Neuron (in vitro differentiated cells): ENCODE measurements around the gene ANKS3.

Experiments used
- H2AFZ ChIP-seq: one replicate; pipeline ENCODE4 v1.6.1; 2013; ENCODE audit warnings: low read depth, mild to moderate bottlenecking, inconsistent platforms, low read length, moderate library complexity
- H3K27me3 ChIP-seq: one replicate; pipeline ENCODE4 v1.6.1; 2013; ENCODE audit warnings: low read length; ENCODE audit not compliant: insufficient read depth
- H3K36me3 ChIP-seq: one replicate; pipeline ENCODE4 v1.6.1; 2013; ENCODE audit warnings: low read length; ENCODE audit not compliant: insufficient read depth
- H3K4me1 ChIP-seq: one replicate; pipeline ENCODE4 v1.6.1; 2013; ENCODE audit warnings: low read length; ENCODE audit not compliant: insufficient read depth
- H3K4me3 ChIP-seq: 2 replicates; pipeline ENCODE4 v1.5.1; 2013; ENCODE audit warnings: mild to moderate bottlenecking, low read length, moderate library complexity
- H3K9me3 ChIP-seq: one replicate; pipeline ENCODE4 v1.6.1; 2013; ENCODE audit warnings: low read length

ANKS3 gene

GRCh38 chr16:4767872-4768548, 33.9 kb upstream of the ANKS3 start:
- H3K27me3 ChIP-seq = no peaks in the 10 kb centered on the region
- peak overlapping the region; percentile 50 for H2AFZ ChIP-seq
- H3K4me3 ChIP-seq = peak overlapping the region; percentile 41
- H3K9me3 ChIP-seq = no peaks in the 10 kb centered on the region
- H3K36me3 ChIP-seq = peaks cover 20% of the 10 kb centered on the region
- H3K4me1 ChIP-seq = peaks cover 14% of the 10 kb centered on the region

GRCh38 chr16:4766875-4767628, 33.0 kb upstream of the ANKS3 start, which contains the start of gene ZNF500:
Gene ZNF500, minus strand, starts transcription at chr16:4767162. Its CDS starts 1,184 bp downstream, at chr16:4765978.
- no peaks in the 10 kb centered on the region for H3K9me3 ChIP-seq
- no peaks in the 10 kb centered on the region for H3K27me3 ChIP-seq
- peaks cover 23% of the 10 kb centered on the region for H3K36me3 ChIP-seq
- peak within 1 kb of the TSS; percentile 73 for H2AFZ ChIP-seq
- H3K4me1 ChIP-seq = peaks cover 14% of the 10 kb centered on the region
- H3K4me3 ChIP-seq = peak within 1 kb of the TSS; percentile 73

GRCh38 chr16:4765511-4766474, 31.7 kb upstream of the ANKS3 start:
- no peaks in the 10 kb centered on the region for H3K9me3 ChIP-seq
- no peaks in the 10 kb centered on the region for H3K27me3 ChIP-seq
- H2AFZ ChIP-seq = no peak overlapping the region
- peaks cover 14% of the 10 kb centered on the region for H3K4me1 ChIP-seq
- peak overlapping the region; percentile 73 for H3K4me3 ChIP-seq
- peaks cover 30% of the 10 kb centered on the region for H3K36me3 ChIP-seq

GRCh38 chr16:4763791-4764190, 29.7 kb upstream of the ANKS3 start:
- Histone ChIP-seq H2AFZ (no peak overlapping the region), H3K9me3 (no peaks in the 10 kb centered on the region), H3K4me1 (peaks cover 14% of the 10 kb centered on the region), H3K27me3 (no peaks in the 10 kb centered on the region), H3K36me3 (peaks cover 46% of the 10 kb centered on the region), H3K4me3 (no peak overlapping the region)

- no peak overlapping the region for H2AFZ ChIP-seq
- H3K36me3 ChIP-seq = peaks cover 55% of the 10 kb centered on the region
- no peaks in the 10 kb centered on the region for H3K9me3 ChIP-seq
- H3K4me1 ChIP-seq = peaks cover 10% of the 10 kb centered on the region
- H3K27me3 ChIP-seq = no peaks in the 10 kb centered on the region
- H3K4me3 ChIP-seq = no peak overlapping the region
Observed at GRCh38 chr16:4762205-4762604, 28.1 kb upstream of the ANKS3 start.

GRCh38 chr16:4760221-4760910, 26.3 kb upstream of the ANKS3 start:
- Histone ChIP-seq H3K36me3 (peaks cover 68% of the 10 kb centered on the region), H3K4me1 (no peaks in the 10 kb centered on the region), H3K9me3 (peaks cover 5% of the 10 kb centered on the region), H3K27me3 (no peaks in the 10 kb centered on the region), H2AFZ (no peak overlapping the region), H3K4me3 (no peak overlapping the region)

- Histone ChIP-seq H3K36me3 (peaks cover 71% of the 10 kb centered on the region), H2AFZ (no peak overlapping the region), H3K9me3 (peaks cover 8% of the 10 kb centered on the region), H3K4me3 (no peak overlapping the region), H3K4me1 (no peaks in the 10 kb centered on the region), H3K27me3 (no peaks in the 10 kb centered on the region)
Observed at GRCh38 chr16:4755687-4756086, 21.6 kb upstream of the ANKS3 start.

GRCh38 chr16:4754865-4755264, 20.8 kb upstream of the ANKS3 start:
- peaks cover 63% of the 10 kb centered on the region for H3K36me3 ChIP-seq
- H3K9me3 ChIP-seq = peaks cover 8% of the 10 kb centered on the region
- H3K4me3 ChIP-seq = no peak overlapping the region
- H3K27me3 ChIP-seq = no peaks in the 10 kb centered on the region
- no peaks in the 10 kb centered on the region for H3K4me1 ChIP-seq
- no peak overlapping the region for H2AFZ ChIP-seq

- Histone ChIP-seq H3K9me3 (peaks cover 8% of the 10 kb centered on the region), H3K27me3 (no peaks in the 10 kb centered on the region), H3K4me1 (no peaks in the 10 kb centered on the region), H3K36me3 (peaks cover 52% of the 10 kb centered on the region), H2AFZ (no peak overlapping the region), H3K4me3 (no peak overlapping the region)
Observed at GRCh38 chr16:4753227-4753626, 19.2 kb upstream of the ANKS3 start.

- Histone ChIP-seq H3K36me3 (peaks cover 51% of the 10 kb centered on the region), H3K9me3 (peaks cover 8% of the 10 kb centered on the region), H3K4me3 (no peak overlapping the region), H3K27me3 (no peaks in the 10 kb centered on the region), H3K4me1 (no peaks in the 10 kb centered on the region), H2AFZ (no peak overlapping the region)
Observed at GRCh38 chr16:4752351-4753100, 18.5 kb upstream of the ANKS3 start.

GRCh38 chr16:4750896-4751295, 16.8 kb upstream of the ANKS3 start:
- Histone ChIP-seq H3K4me3 (no peak overlapping the region), H3K9me3 (peaks cover 6% of the 10 kb centered on the region), H3K27me3 (no peaks in the 10 kb centered on the region), H3K4me1 (no peaks in the 10 kb centered on the region), H3K36me3 (peaks cover 41% of the 10 kb centered on the region), H2AFZ (no peak overlapping the region)

GRCh38 chr16:4749700-4750257, 15.7 kb upstream of the ANKS3 start:
- no peaks in the 10 kb centered on the region for H3K4me1 ChIP-seq
- H3K36me3 ChIP-seq = peaks cover 31% of the 10 kb centered on the region
- no peak overlapping the region for H2AFZ ChIP-seq
- peaks cover 2% of the 10 kb centered on the region for H3K9me3 ChIP-seq
- no peak overlapping the region for H3K4me3 ChIP-seq
- no peaks in the 10 kb centered on the region for H3K27me3 ChIP-seq
